WTC11 (cell line): ENCODE results near the gene VAMP3. TPM values are rescaled to one million over a fixed set of nuclear protein-coding genes. Genes with fewer than 3 reads are reported as not detected.

ENCODE experiments used
- ATAC-seq: fragments of 200-7000 bp; cut with Tn5 transposase; 2 replicates; pipeline ENCODE4 v1.10.0; 2021; ENCODE audit warnings: mild to moderate bottlenecking, moderate library complexity
- CTCF ChIA-PET: fragments of 300-600 bp; sonication (Branson Sonifier 250); formaldehyde crosslinking; loops from one replicate; lab custom pipeline; 2021; ENCODE audit warnings: antibody characterized with exemption; lab: Charles Lee
- POLR2A ChIA-PET: fragments of 350-600 bp; sonication (Branson Sonifier 250); formaldehyde crosslinking; loops from one replicate; lab custom pipeline; 2021; ENCODE audit warnings: antibody characterized with exemption; lab: Charles Lee
- DNase-seq: peaks from one replicate; pipeline ENCODE4 v3.0.0; 2021; ENCODE audit warnings: low spot score
- H3K27ac Mint-ChIP-seq: 2 replicates; pipeline ENCODE4 v1.8.0; 2021; ENCODE audit warnings: mixed read lengths
- H3K27me3 Mint-ChIP-seq: 2 replicates; pipeline ENCODE4 v1.8.0; 2021; ENCODE audit warnings: low read depth, mild to moderate bottlenecking, moderate library complexity, mixed read lengths
- H3K36me3 Mint-ChIP-seq: 2 replicates; pipeline ENCODE4 v1.8.0; 2021; ENCODE audit warnings: mixed read lengths
- H3K4me1 Mint-ChIP-seq: 2 replicates; pipeline ENCODE4 v1.8.0; 2022; ENCODE audit warnings: mixed read lengths
- H3K4me3 Mint-ChIP-seq: 2 replicates; pipeline ENCODE4 v1.8.0; 2021; ENCODE audit warnings: mild to moderate bottlenecking, moderate library complexity, mixed read lengths
- H3K9me3 Mint-ChIP-seq: 2 replicates; pipeline ENCODE4 v1.8.0; 2021; ENCODE audit warnings: mixed read lengths
- AR ChIP-seq: fragments of 250-450 bp; sonication (Bioruptor Pico); IDR thresholded peaks from 2 replicates; pipeline ENCODE4 v1.9.0; 2021; ENCODE audit warnings: mild to moderate bottlenecking
- ATF2 ChIP-seq: sonication (generic); formaldehyde crosslinking; IDR thresholded peaks from 2 replicates; pipeline ENCODE4 v1.8.1; 2022; ENCODE audit warnings: low read depth, missing genetic modification reagents, borderline replicate concordance
- EMX1 ChIP-seq: fragments of 250-450 bp; sonication (Bioruptor Pico); IDR thresholded peaks from 2 replicates; pipeline ENCODE4 v1.8.0; 2021; ENCODE audit warnings: mild to moderate bottlenecking
- JAZF1 ChIP-seq: fragments of 250-450 bp; sonication (Bioruptor Pico); IDR thresholded peaks from 2 replicates; pipeline ENCODE4 v1.9.0; 2021; ENCODE audit warnings: moderate library complexity, mild to moderate bottlenecking, inconsistent platforms
- NR1H2 ChIP-seq: sonication (generic); formaldehyde crosslinking; IDR thresholded peaks from 2 replicates; pipeline ENCODE4 v1.9.0; 2021; ENCODE audit warnings: mild to moderate bottlenecking, moderate library complexity, missing genetic modification reagents
- RELA ChIP-seq: sonication (generic); formaldehyde crosslinking; IDR thresholded peaks from 2 replicates; pipeline ENCODE4 v1.8.1; 2022; ENCODE audit warnings: missing genetic modification reagents, mild to moderate bottlenecking, borderline replicate concordance
- RORB ChIP-seq: fragments of 250-450 bp; sonication (Bioruptor Pico); IDR thresholded peaks from 2 replicates; pipeline ENCODE4 v1.9.0; 2021; ENCODE audit warnings: mild to moderate bottlenecking
- SMAD3 ChIP-seq: sonication (generic); formaldehyde crosslinking; IDR thresholded peaks from 2 replicates; pipeline ENCODE4 v1.8.0; 2022; ENCODE audit warnings: missing genetic modification reagents, mild to moderate bottlenecking, borderline replicate concordance
- SMAD4 ChIP-seq: sonication (generic); formaldehyde crosslinking; IDR thresholded peaks from 2 replicates; pipeline ENCODE4 v1.8.0; 2022; ENCODE audit warnings: mild to moderate bottlenecking, missing genetic modification reagents
- SOX15 ChIP-seq: fragments of 250-450 bp; sonication (Bioruptor Pico); IDR thresholded peaks from 2 replicates; pipeline ENCODE4 v1.9.0; 2021; ENCODE audit warnings: mild to moderate bottlenecking
- TCF7 ChIP-seq: sonication (generic); formaldehyde crosslinking; IDR thresholded peaks from 2 replicates; pipeline ENCODE4 v1.8.0; 2022; ENCODE audit warnings: mild to moderate bottlenecking, low read depth, missing genetic modification reagents, moderate library complexity
- TEAD1 ChIP-seq: sonication (generic); formaldehyde crosslinking; IDR thresholded peaks from 2 replicates; pipeline ENCODE4 v1.8.0; 2022; ENCODE audit warnings: mild to moderate bottlenecking, missing genetic modification reagents
- TP53 ChIP-seq: sonication (generic); formaldehyde crosslinking; IDR thresholded peaks from 2 replicates; pipeline ENCODE4 v1.8.1; 2023; ENCODE audit warnings: mild to moderate bottlenecking, missing genetic modification reagents
- ZBTB21 ChIP-seq: sonication (generic); formaldehyde crosslinking; IDR thresholded peaks from 2 replicates; pipeline ENCODE4 v1.8.1; 2023; ENCODE audit warnings: mild to moderate bottlenecking, missing genetic modification reagents, borderline replicate concordance
- ZNF138 ChIP-seq: sonication (generic); formaldehyde crosslinking; conservative IDR thresholded peaks from 2 replicates; pipeline ENCODE4 v1.8.1; 2022; ENCODE audit warnings: mild to moderate bottlenecking, moderate library complexity, missing genetic modification reagents
- ZNF219 ChIP-seq: sonication (generic); formaldehyde crosslinking; IDR thresholded peaks from 2 replicates; pipeline ENCODE4 v1.8.0; 2023; ENCODE audit warnings: missing genetic modification reagents, mild to moderate bottlenecking, borderline replicate concordance
- ZNF317 ChIP-seq: sonication (generic); formaldehyde crosslinking; IDR thresholded peaks from 2 replicates; pipeline ENCODE4 v1.8.1; 2023; ENCODE audit warnings: low read depth, mild to moderate bottlenecking, moderate library complexity, missing genetic modification reagents, borderline replicate concordance
- ZNF416 ChIP-seq: fragments of 250-450 bp; sonication (Bioruptor Pico); IDR thresholded peaks from 2 replicates; pipeline ENCODE4 v1.9.0; 2021; ENCODE audit warnings: mild to moderate bottlenecking, inconsistent platforms
- ZNF512 ChIP-seq: sonication (generic); formaldehyde crosslinking; IDR thresholded peaks from 2 replicates; pipeline ENCODE4 v1.8.1; 2022; ENCODE audit warnings: missing genetic modification reagents, borderline replicate concordance
- total RNA-seq: library from RNA; stranded (reverse); gene quantifications from 3 replicates; pipeline ENCODE4 v1.2.3, GENCODE V29; 2021
- TF ChIP-seq, protein P1 (sequence below): fragments of 250-450 bp; sonication (Bioruptor Pico); conservative IDR thresholded peaks from 2 replicates; pipeline ENCODE4 v1.9.0; 2021; ENCODE audit warnings: mild to moderate bottlenecking
- TF ChIP-seq, protein P2 (sequence below): fragments of 250-450 bp; sonication (Bioruptor Pico); IDR thresholded peaks from 2 replicates; pipeline ENCODE4 v1.9.0; 2021; ENCODE audit warnings: mild to moderate bottlenecking
- TF ChIP-seq, protein P3 (sequence below): sonication (generic); formaldehyde crosslinking; conservative IDR thresholded peaks from 2 replicates; pipeline ENCODE4 v1.8.1; 2022; ENCODE audit warnings: mild to moderate bottlenecking, missing genetic modification reagents
- TF ChIP-seq, protein P4 (sequence below): fragments of 250-450 bp; sonication (Bioruptor Pico); IDR thresholded peaks from 2 replicates; pipeline ENCODE4 v1.9.0; 2021; ENCODE audit warnings: mild to moderate bottlenecking, borderline replicate concordance
- TF ChIP-seq, protein P5 (sequence below): sonication (generic); formaldehyde crosslinking; IDR thresholded peaks from 2 replicates; pipeline ENCODE4 v1.8.1; 2023; ENCODE audit warnings: mild to moderate bottlenecking, missing genetic modification reagents, moderate library complexity

The VAMP3 gene
- total RNA-seq, 1 experiment from 2014 or later, result 40.2 TPM

DNA sequence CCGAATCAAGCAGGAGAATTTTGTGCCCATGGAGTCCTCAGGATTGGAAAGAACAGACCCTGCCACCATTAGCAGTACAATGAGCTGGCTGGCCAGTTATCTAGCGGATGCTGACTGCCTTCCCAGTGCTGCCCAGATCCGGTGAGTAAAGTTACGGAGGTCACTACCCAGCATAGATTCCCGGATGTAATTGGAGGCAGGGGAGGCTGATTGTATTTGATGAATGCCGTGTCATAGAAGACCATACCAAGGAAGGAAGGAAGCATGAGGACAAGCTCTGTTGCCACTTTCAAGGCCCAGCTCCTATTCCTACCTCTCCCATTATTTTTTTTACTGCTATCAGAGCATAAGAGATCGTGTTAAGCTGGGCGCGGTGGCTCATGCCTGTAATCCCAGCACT is 26.2 kb upstream of the VAMP3 start (continued):
- TF ChIP-seq, protein P1, sequence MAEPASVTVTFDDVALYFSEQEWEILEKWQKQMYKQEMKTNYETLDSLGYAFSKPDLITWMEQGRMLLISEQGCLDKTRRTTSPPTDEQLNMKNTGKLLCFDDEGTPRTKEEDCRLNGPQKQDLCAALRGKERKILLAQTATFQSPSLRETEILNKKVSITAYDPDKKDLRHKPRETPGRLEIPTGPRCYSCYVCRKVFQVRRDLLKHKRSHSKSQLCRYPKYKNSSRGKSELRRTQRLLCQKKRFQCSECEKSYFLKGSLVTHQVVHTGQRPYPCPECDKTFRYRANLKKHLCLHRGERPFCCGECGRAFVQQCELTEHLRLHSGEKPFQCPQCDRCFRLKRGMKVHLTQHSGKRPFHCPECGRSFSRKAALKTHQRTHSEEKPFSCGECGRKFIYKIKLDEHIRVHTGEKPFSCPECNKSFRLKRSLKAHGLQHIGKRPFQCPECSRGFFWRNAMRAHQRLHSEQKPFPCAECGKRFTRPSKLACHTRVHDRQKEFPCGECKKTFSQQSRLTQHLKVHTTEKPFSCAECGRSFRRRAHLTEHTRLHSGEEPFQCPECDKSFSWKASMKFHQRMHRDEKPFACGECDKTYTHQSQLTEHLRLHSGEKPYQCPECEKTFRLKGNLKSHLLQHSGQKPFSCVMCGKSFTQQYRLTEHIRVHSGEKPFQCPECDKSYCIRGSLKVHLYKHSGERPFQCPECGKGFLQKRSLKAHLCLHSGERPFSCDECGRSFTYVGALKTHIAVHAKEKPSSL, result no peak
- TF ChIP-seq, protein P2, sequence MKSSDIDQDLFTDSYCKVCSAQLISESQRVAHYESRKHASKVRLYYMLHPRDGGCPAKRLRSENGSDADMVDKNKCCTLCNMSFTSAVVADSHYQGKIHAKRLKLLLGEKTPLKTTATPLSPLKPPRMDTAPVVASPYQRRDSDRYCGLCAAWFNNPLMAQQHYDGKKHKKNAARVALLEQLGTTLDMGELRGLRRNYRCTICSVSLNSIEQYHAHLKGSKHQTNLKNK, result no peak
- TF ChIP-seq NR1H2 (CRISPR knock-in tag) (no peak), ZNF317 (CRISPR knock-in tag) (no peak), AR (CRISPR knock-in tag) (no peak)

- CTCF ChIA-PET, result interaction anchor here (1.4 to 1.7 kb wide), 2 partner anchors 10 to 76 kb away, joined by 3 to 7 read pairs; no protein-coding TSS in a partner anchor
- POLR2A ChIA-PET, result no interaction called here
- ATAC-seq (no peak), DNase-seq (no peak)
- H3K9me3 Mint-ChIP-seq, result no peaks in the 10 kb centered on the region
- peak overlapping the region; percentile 18 for H3K27ac Mint-ChIP-seq
- H3K4me3 Mint-ChIP-seq, result no peak overlapping the region
- peaks cover 8% of the 10 kb centered on the region for H3K36me3 Mint-ChIP-seq
- TF ChIP-seq ZNF219 (CRISPR knock-in tag), result no peak
- no peak for TF ChIP-seq ZNF416
- TF ChIP-seq, protein P3, sequence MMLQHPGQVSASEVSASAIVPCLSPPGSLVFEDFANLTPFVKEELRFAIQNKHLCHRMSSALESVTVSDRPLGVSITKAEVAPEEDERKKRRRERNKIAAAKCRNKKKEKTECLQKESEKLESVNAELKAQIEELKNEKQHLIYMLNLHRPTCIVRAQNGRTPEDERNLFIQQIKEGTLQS, result no peak
- TF ChIP-seq RELA (CRISPR knock-in tag), result no peak
- no peak for TF ChIP-seq ZNF138
- TF ChIP-seq EMX1 (CRISPR knock-in tag), result no peak
- TF ChIP-seq, protein P4, sequence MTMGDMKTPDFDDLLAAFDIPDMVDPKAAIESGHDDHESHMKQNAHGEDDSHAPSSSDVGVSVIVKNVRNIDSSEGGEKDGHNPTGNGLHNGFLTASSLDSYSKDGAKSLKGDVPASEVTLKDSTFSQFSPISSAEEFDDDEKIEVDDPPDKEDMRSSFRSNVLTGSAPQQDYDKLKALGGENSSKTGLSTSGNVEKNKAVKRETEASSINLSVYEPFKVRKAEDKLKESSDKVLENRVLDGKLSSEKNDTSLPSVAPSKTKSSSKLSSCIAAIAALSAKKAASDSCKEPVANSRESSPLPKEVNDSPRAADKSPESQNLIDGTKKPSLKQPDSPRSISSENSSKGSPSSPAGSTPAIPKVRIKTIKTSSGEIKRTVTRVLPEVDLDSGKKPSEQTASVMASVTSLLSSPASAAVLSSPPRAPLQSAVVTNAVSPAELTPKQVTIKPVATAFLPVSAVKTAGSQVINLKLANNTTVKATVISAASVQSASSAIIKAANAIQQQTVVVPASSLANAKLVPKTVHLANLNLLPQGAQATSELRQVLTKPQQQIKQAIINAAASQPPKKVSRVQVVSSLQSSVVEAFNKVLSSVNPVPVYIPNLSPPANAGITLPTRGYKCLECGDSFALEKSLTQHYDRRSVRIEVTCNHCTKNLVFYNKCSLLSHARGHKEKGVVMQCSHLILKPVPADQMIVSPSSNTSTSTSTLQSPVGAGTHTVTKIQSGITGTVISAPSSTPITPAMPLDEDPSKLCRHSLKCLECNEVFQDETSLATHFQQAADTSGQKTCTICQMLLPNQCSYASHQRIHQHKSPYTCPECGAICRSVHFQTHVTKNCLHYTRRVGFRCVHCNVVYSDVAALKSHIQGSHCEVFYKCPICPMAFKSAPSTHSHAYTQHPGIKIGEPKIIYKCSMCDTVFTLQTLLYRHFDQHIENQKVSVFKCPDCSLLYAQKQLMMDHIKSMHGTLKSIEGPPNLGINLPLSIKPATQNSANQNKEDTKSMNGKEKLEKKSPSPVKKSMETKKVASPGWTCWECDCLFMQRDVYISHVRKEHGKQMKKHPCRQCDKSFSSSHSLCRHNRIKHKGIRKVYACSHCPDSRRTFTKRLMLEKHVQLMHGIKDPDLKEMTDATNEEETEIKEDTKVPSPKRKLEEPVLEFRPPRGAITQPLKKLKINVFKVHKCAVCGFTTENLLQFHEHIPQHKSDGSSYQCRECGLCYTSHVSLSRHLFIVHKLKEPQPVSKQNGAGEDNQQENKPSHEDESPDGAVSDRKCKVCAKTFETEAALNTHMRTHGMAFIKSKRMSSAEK (CRISPR knock-in tag), result no peak
- no peak for TF ChIP-seq ATF2 (CRISPR knock-in tag)
- no peak for TF ChIP-seq SOX15 (CRISPR knock-in tag)
- no peak for TF ChIP-seq SMAD4 (CRISPR knock-in tag)
- TF ChIP-seq RORB (CRISPR knock-in tag), result no peak
- no peak for TF ChIP-seq TEAD1 (CRISPR knock-in tag)
- no peak for TF ChIP-seq ZBTB21 (CRISPR knock-in tag)
- no peak for TF ChIP-seq ZNF512 (CRISPR knock-in tag)
- TF ChIP-seq, protein P5, sequence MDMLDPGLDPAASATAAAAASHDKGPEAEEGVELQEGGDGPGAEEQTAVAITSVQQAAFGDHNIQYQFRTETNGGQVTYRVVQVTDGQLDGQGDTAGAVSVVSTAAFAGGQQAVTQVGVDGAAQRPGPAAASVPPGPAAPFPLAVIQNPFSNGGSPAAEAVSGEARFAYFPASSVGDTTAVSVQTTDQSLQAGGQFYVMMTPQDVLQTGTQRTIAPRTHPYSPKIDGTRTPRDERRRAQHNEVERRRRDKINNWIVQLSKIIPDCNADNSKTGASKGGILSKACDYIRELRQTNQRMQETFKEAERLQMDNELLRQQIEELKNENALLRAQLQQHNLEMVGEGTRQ, result no peak
- TF ChIP-seq TP53, result no peak
- TF ChIP-seq TCF7, result no peak
- no peak for TF ChIP-seq SMAD3 (CRISPR knock-in tag)
- TF ChIP-seq JAZF1 (CRISPR knock-in tag), result no peak
- TF ChIP-seq, all 79 proteins: peak for 0
- H3K27me3 Mint-ChIP-seq, result no peaks in the 10 kb centered on the region
- no peaks in the 10 kb centered on the region for H3K4me1 Mint-ChIP-seq
Measured at GRCh38 chr1:7745783-7746182, 25.3 kb upstream of the VAMP3 start.
